ENCODE measurements around the gene LEFTY1.

DNA sequence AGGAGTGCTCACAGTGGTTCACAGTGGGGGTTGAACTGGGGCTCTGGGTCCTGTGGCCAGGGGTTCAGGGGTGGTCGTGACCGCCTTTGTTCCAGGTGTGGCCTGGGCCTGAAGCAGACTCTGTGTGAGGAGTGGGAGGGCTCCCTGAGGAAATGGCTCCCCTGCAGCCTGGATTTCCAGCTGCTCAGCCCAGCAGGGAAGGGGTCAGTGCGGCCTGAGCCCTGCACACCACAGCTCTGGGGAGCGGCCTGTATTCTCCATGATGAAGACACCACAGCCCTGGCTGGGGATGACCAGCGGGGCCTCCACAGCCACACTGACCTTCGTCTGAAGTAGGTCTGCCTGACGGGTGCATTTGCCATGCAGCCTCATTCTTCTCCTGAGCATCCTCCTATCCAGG is 18.4 kb upstream of the LEFTY1 start:
- TF ChIP-seq POLR2AphosphoS5 (IDR thresholded peaks at IDR 0.05) = no peak
- no peak for TF ChIP-seq EP300 (IDR thresholded peaks at IDR 0.05)
